GM21737 (cell line): ENCODE data around the gene PRPF38B.
"Not testable (repeated sequence)": the region's sequence is repeated elsewhere in the genome, so short reads cannot be mapped to it uniquely, and the experiment has no call there.

Source experiments
- ATAC-seq: cut with Tn5 transposase; IDR thresholded peaks from one replicate; pipeline ENCODE4 v1.9.1; 2021; ENCODE audit warnings: mild to moderate bottlenecking, moderate library complexity; ENCODE audit not compliant: unreplicated experiment

The PRPF38B gene

GRCh38 chr1:108691942-108692723, at the start of gene PRPF38B:
TSS of gene PRPF38B (plus strand) at chr1:108692310. CDS start at chr1:108692592, 282 bp downstream.
- peak; percentile 93 for ATAC-seq

GRCh38 chr1:108643492-108644335, 48.4 kb upstream of the PRPF38B start:
- ATAC-seq: no peak

- no peak for ATAC-seq
These were observed 47.1 kb upstream of the PRPF38B start for GRCh38 chr1:108644984-108645383.

GRCh38 chr1:108645564-108646184, 46.4 kb upstream of the PRPF38B start:
- no peak for ATAC-seq

- ATAC-seq: no peak
These were observed 45.9 kb upstream of the PRPF38B start for GRCh38 chr1:108646265-108646647.

- ATAC-seq: no peak
These were observed 45.4 kb upstream of the PRPF38B start for GRCh38 chr1:108646648-108647269.

GRCh38 chr1:108653431-108654105, 38.5 kb upstream of the PRPF38B start:
- no peak for ATAC-seq

- ATAC-seq: no peak
These were observed 34.6 kb upstream of the PRPF38B start for GRCh38 chr1:108657356-108658080.

GRCh38 chr1:108661030-108661609, 31.0 kb upstream of the PRPF38B start, which contains the start of gene HENMT1:
TSS of gene HENMT1 (minus strand) at chr1:108661093. CDS start at chr1:108659884, 1,209 bp downstream.
- ATAC-seq: peak; percentile 66

- ATAC-seq: no peak
These were observed 29.0 kb upstream of the PRPF38B start for GRCh38 chr1:108663074-108663473.

- ATAC-seq: no peak
These were observed 27.6 kb upstream of the PRPF38B start for GRCh38 chr1:108664481-108664880.

GRCh38 chr1:108665067-108665466, 27.0 kb upstream of the PRPF38B start:
- no peak for ATAC-seq

- no peak for ATAC-seq
These were observed 26.3 kb upstream of the PRPF38B start for GRCh38 chr1:108665771-108666170.

GRCh38 chr1:108667422-108667821, 24.7 kb upstream of the PRPF38B start:
- ATAC-seq: not testable (repeated sequence)

GRCh38 chr1:108668777-108669176, 23.3 kb upstream of the PRPF38B start:
- ATAC-seq: no peak

GRCh38 chr1:108669679-108670078, 22.4 kb upstream of the PRPF38B start:
- no peak for ATAC-seq

- no peak for ATAC-seq
These were observed 21.9 kb upstream of the PRPF38B start for GRCh38 chr1:108670131-108670773.

GRCh38 chr1:108671143-108671542, 21.0 kb upstream of the PRPF38B start:
- ATAC-seq: no peak

GRCh38 chr1:108678706-108679105, 13.4 kb upstream of the PRPF38B start:
- ATAC-seq: no peak
